Upper lobe of left lung (tissue), 4 donors: Measurements from ENCODE around the gene TUSC1.

Experiments
- EP300 ChIP-seq, 4 donors: sonication (generic); formaldehyde crosslinking; IDR thresholded peaks; one replicate each; pipeline ENCODE4 v1.5.1; 2017; ENCODE audit warnings: antibody characterized with exemption in 4 of 4, control low read depth in 2 of 4
- POLR2A ChIP-seq, 4 donors: fragments of 450-650 bp; IDR thresholded peaks; one replicate each; pipeline ENCODE4 v1.5.1; 2016 to 2017; ENCODE audit warnings: antibody characterized with exemption in 4 of 4, mild to moderate bottlenecking in 2 of 4
- POLR2AphosphoS5 ChIP-seq, 2 donors: sonication (generic); formaldehyde crosslinking; IDR thresholded peaks; one replicate each; pipeline ENCODE4 v1.5.1; 2017; ENCODE audit warnings: antibody characterized with exemption in 2 of 2
- TF ChIP-seq, protein P1 (sequence below), 6 experiments: fragments of 450-650 bp in 4 of 6; fragments of 200-600 bp in 2 of 6; sonication (generic) in 2 of 6; IDR thresholded peaks; one replicate each; pipeline ENCODE4 v1.5.1; 2016 to 2019; ENCODE audit warnings: antibody characterized with exemption in 6 of 6

DNA sequence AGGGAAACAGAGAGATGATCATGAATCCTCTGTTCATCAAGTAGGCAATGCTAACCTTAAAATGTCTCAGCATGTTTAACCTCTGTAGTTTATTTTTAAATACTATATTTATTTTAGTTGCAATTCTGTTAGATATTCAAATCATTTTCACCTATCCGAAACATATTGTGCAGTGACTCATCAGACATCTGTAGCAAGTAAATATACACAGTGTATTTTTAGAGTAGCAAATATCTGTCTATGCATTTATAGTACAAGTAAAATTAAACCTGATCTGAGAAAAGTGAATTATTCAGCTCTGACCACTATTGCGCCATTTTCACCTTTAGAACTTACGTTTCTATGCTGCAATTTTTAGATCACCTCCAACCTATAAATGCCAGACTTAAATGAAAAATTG is 24.3 kb upstream of the TUSC1 start:
- TF ChIP-seq POLR2AphosphoS5 (IDR thresholded peaks at IDR 0.05) (no peak), POLR2A (IDR thresholded peaks at IDR 0.05) (no peak), EP300 (IDR thresholded peaks at IDR 0.05) (no peak)
- TF ChIP-seq, protein P1, sequence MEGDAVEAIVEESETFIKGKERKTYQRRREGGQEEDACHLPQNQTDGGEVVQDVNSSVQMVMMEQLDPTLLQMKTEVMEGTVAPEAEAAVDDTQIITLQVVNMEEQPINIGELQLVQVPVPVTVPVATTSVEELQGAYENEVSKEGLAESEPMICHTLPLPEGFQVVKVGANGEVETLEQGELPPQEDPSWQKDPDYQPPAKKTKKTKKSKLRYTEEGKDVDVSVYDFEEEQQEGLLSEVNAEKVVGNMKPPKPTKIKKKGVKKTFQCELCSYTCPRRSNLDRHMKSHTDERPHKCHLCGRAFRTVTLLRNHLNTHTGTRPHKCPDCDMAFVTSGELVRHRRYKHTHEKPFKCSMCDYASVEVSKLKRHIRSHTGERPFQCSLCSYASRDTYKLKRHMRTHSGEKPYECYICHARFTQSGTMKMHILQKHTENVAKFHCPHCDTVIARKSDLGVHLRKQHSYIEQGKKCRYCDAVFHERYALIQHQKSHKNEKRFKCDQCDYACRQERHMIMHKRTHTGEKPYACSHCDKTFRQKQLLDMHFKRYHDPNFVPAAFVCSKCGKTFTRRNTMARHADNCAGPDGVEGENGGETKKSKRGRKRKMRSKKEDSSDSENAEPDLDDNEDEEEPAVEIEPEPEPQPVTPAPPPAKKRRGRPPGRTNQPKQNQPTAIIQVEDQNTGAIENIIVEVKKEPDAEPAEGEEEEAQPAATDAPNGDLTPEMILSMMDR (IDR thresholded peaks at IDR 0.05) = no peak
